HEK293T (cell line): Measurements from ENCODE around the gene GRM7.

ENCODE experiments used
- FOXA1 ChIP-seq: fragments of 450-650 bp; IDR thresholded peaks from 2 replicates; pipeline ENCODE4 v1.6.1; 2016; ENCODE audit warnings: mild to moderate bottlenecking
- HDGF ChIP-seq: fragments of 450-650 bp; IDR thresholded peaks from 2 replicates; pipeline ENCODE4 v1.6.1; 2017; ENCODE audit warnings: antibody characterized with exemption, borderline replicate concordance
- L3MBTL2 ChIP-seq: fragments of 450-650 bp; conservative IDR thresholded peaks from 2 replicates; pipeline ENCODE4 v1.6.1; 2016; ENCODE audit warnings: mild to moderate bottlenecking
- SP1 ChIP-seq: fragments of 450-650 bp; IDR thresholded peaks from 2 replicates; pipeline ENCODE4 v1.6.1; 2017
- ZNF384 ChIP-seq: fragments of 450-650 bp; IDR thresholded peaks from 2 replicates; pipeline ENCODE4 v1.6.1; 2016

GRCh38 chr3:7588236-7588635 lies 727.3 kb downstream of the GRM7 start:
- TF ChIP-seq FOXA1: no peak
- no peak for TF ChIP-seq SP1
- no peak for TF ChIP-seq L3MBTL2
- no peak for TF ChIP-seq HDGF
- TF ChIP-seq ZNF384: no peak
